HCT116 (cell line): ENCODE results near the gene GPR146. TPM values are rescaled to one million over a fixed set of nuclear protein-coding genes. Genes with fewer than 3 reads are reported as not detected.
A peak's percentile ranks its signal among the peaks of the same experiment; 100 is the strongest.

Experiments
- ATAC-seq: fragments of 200-7000 bp; cut with Tn5 transposase; 2 replicates; pipeline ENCODE4 v1.9.1; 2020; ENCODE audit warnings: mild to moderate bottlenecking, moderate library complexity
- BruUV-seq: library from RNA; stranded (reverse); fragments of 400-500 nt; replicated peaks from 2 replicates; lab custom pipeline; 2021; lab: Mats Ljungman, UMichigan
- CTCF ChIA-PET: fragments of 300-600 bp; sonication (Branson Sonifier 250); formaldehyde crosslinking; loops from one replicate; lab custom pipeline; 2021; ENCODE audit warnings: antibody characterized with exemption; lab: Charles Lee
- POLR2A ChIA-PET: fragments of 300-600, 350-600 bp; sonication (Branson Sonifier 250); formaldehyde crosslinking; loops from one replicate; lab custom pipeline; 2021; ENCODE audit warnings: antibody characterized with exemption; lab: Charles Lee
- RAD21 ChIA-PET, 2 experiments: fragments of 300-600 bp; sonication (Branson Sonifier 250); formaldehyde crosslinking; loops; one replicate each; lab custom pipeline; 2023; ENCODE audit warnings: low total read pairs in 2 of 2; ENCODE audit not compliant: uncharacterized antibody in 2 of 2, unreplicated experiment in 2 of 2, low non-redundant PET in 1 of 2; lab: Charles Lee
- DNase-seq: peaks from one replicate; pipeline ENCODE4 v3.0.0-alpha.2; 2010; ENCODE audit warnings: low read depth, low spot score
- H2AFZ ChIP-seq: fragments of 200-600 bp; shearing (Covaris generic), sonication (generic); 2 replicates; pipeline ENCODE4 v1.6.1; 2017; ENCODE audit warnings: low read depth, mixed run types, mixed read lengths, antibody characterized with exemption, low read length; ENCODE audit not compliant: poor library complexity, severe bottlenecking
- H3K27ac ChIP-seq: 2 replicates; pipeline ENCODE4 v1.5.1; 2012; ENCODE audit warnings: low read depth, low read length
- H3K27me3 ChIP-seq: fragments of 200-600 bp; sonication (generic); 2 replicates; pipeline ENCODE4 v1.6.1; 2016; ENCODE audit warnings: mixed run types, low read length, mixed read lengths; ENCODE audit not compliant: insufficient read depth
- H3K36me3 ChIP-seq, 2 experiments: fragments of 200-500 bp in 1 of 2; fragments of 200-600 bp in 1 of 2; sonication (Bioruptor generic) in 1 of 2; sonication (generic) in 1 of 2; 2 replicates each; pipeline versions ENCODE4 v1.5.1 to v1.6.1; 2014 to 2016; ENCODE audit warnings: low read length in 2 of 2, inconsistent platforms in 1 of 2, mixed read lengths in 1 of 2, mixed run types in 1 of 2; ENCODE audit not compliant: insufficient read depth in 2 of 2, control insufficient read depth in 1 of 2
- H3K4me1 ChIP-seq, 2 experiments: fragments of 200-600 bp in 1 of 2; sonication (generic) in 1 of 2; 2 replicates each; pipeline versions ENCODE4 v1.5.1 to v1.6.1; 2012 to 2017; ENCODE audit warnings: low read length in 2 of 2, inconsistent platforms in 1 of 2, mild to moderate bottlenecking in 1 of 2, mixed read lengths in 1 of 2, mixed run types in 1 of 2, moderate library complexity in 1 of 2; ENCODE audit not compliant: insufficient read depth in 2 of 2, control insufficient read depth in 1 of 2
- H3K4me2 ChIP-seq: fragments of 200-600 bp; sonication (generic); 2 replicates; pipeline ENCODE4 v1.6.1; 2017; ENCODE audit warnings: mixed run types, low read length, mixed read lengths
- H3K4me3 ChIP-seq, 2 experiments: fragments of 200-600 bp in 1 of 2; sonication (generic) in 1 of 2; replicated peaks in 1 of 2; 2 replicates each; pipeline ENCODE4 v1.5.1; 2011 to 2016; ENCODE audit warnings: low read length in 2 of 2, control low read depth in 1 of 2, low read depth in 1 of 2, mild to moderate bottlenecking in 1 of 2, mixed read lengths in 1 of 2, mixed run types in 1 of 2
- H3K79me2 ChIP-seq: fragments of 200-600 bp; sonication (generic); 2 replicates; pipeline ENCODE4 v1.6.1; 2017; ENCODE audit warnings: mild to moderate bottlenecking, mixed run types, low read length, moderate library complexity, mixed read lengths; ENCODE audit not compliant: insufficient read depth
- H3K9ac ChIP-seq: fragments of 200-600 bp; sonication (generic); 2 replicates; pipeline ENCODE4 v1.6.1; 2016; ENCODE audit warnings: low read length, mixed read lengths
- H3K9me2 ChIP-seq: fragments of 200-600 bp; sonication (generic), shearing (Covaris generic); 2 replicates; pipeline ENCODE4 v1.6.1; 2017; ENCODE audit warnings: mixed run types, mild to moderate bottlenecking, moderate library complexity; ENCODE audit not compliant: insufficient read depth
- H3K9me3 ChIP-seq, 2 experiments: fragments of 200-500 bp in 1 of 2; fragments of 200-600 bp in 1 of 2; sonication (Bioruptor generic) in 1 of 2; sonication (generic) in 1 of 2; 2 replicates each; pipeline ENCODE4 v1.6.1; 2014 to 2017; ENCODE audit warnings: low read length in 2 of 2, mixed read lengths in 2 of 2, inconsistent platforms in 1 of 2, low read depth in 1 of 2, mild to moderate bottlenecking in 1 of 2, mixed run types in 1 of 2, moderate library complexity in 1 of 2; ENCODE audit not compliant: control insufficient read depth in 1 of 2, insufficient read depth in 1 of 2
- H4K20me1 ChIP-seq: fragments of 200-600 bp; sonication (generic), shearing (Covaris generic); 2 replicates; pipeline ENCODE4 v1.6.1; 2017; ENCODE audit warnings: mixed run types, mild to moderate bottlenecking, moderate library complexity; ENCODE audit not compliant: insufficient read depth
- ELF1 ChIP-seq: IDR thresholded peaks from 2 replicates; pipeline ENCODE4 v1.6.1; 2012; ENCODE audit warnings: low read depth, borderline replicate concordance
- JUND ChIP-seq: IDR thresholded peaks from 2 replicates; pipeline ENCODE4 v1.6.1; 2012
- POLR2AphosphoS5 ChIP-seq: IDR thresholded peaks from 2 replicates; pipeline ENCODE4 v1.6.1; 2011; ENCODE audit warnings: mild to moderate bottlenecking, low read depth, low read length, moderate library complexity
- RAD21 ChIP-seq: IDR thresholded peaks from 2 replicates; pipeline ENCODE4 v1.6.1; 2012; ENCODE audit warnings: low read depth, mild to moderate bottlenecking
- SP1 ChIP-seq: IDR thresholded peaks from 2 replicates; pipeline ENCODE4 v1.6.1; 2012; ENCODE audit warnings: low read depth
- TCF7L2 ChIP-seq: IDR thresholded peaks from 2 replicates; pipeline ENCODE4 v1.7.0; 2011; ENCODE audit warnings: borderline replicate concordance, inconsistent platforms; ENCODE audit not compliant: insufficient read depth, insufficient read length; ENCODE audit errors: extremely low read depth
- YY1 ChIP-seq: IDR thresholded peaks from 2 replicates; pipeline ENCODE4 v1.6.1; 2011; ENCODE audit warnings: low read length, low read depth, moderate library complexity, mild to moderate bottlenecking; ENCODE audit not compliant: insufficient replicate concordance; ENCODE audit errors: extremely low read depth
- intact Hi-C: fragments of 100-400 bp; cut with micrococcal nuclease; formaldehyde crosslinking; loops from 2 replicates; pipeline ENCODE4 v1.10.0; 2022
- total RNA-seq: library from RNA; stranded (reverse); gene quantifications from one replicate; pipeline ENCODE4 v1.2.1, GENCODE V29; 2021; ENCODE audit not compliant: unreplicated experiment
- TF ChIP-seq, protein P1 (sequence below): IDR thresholded peaks from 2 replicates; pipeline ENCODE4 v1.6.1; 2012; ENCODE audit warnings: low read depth
- TF ChIP-seq, protein P2 (sequence below): IDR thresholded peaks from 2 replicates; pipeline ENCODE4 v1.6.1; 2012
- TF ChIP-seq, protein P3 (sequence below), 3 experiments: fragments of 200-600 bp in 1 of 3; sonication (generic) in 1 of 3; IDR thresholded peaks in 2 of 3; conservative IDR thresholded peaks in 1 of 3; 2 replicates each; pipeline ENCODE4 v1.5.1; 2012 to 2017; ENCODE audit warnings: low read depth in 2 of 3, low read length in 2 of 3, antibody characterized with exemption in 1 of 3, borderline replicate concordance in 1 of 3, control low read depth in 1 of 3, mild to moderate bottlenecking in 1 of 3, mixed read lengths in 1 of 3, mixed run types in 1 of 3, moderate library complexity in 1 of 3; ENCODE audit not compliant: insufficient read depth in 1 of 3

GPR146 gene
- total RNA-seq, 1 experiment from 2014 or later, result 2.4 TPM

DNA sequence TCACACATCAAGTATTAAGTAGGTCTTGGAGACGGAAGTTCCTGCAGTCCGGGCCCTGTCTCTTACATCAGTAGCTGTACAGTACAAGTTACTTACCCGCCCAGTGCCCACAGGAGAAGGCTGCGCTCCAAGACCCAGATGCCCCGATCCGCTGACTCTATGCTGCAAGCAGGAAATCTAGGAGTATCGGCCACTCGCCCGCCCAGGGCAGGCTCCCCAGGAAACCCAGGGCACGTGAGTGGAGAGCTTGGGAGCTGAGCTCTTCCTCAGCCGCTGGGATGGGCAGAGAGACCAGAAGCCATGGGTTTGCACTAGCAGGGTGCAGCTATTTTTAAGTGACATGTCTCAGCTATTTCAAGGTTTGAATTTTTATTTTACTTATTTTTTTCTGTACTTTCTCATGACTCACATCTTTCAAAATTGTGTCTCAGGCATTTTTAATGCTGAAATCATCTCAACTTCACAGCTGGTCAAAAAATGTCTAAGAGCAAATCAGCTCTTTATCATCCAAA lies 41.6 kb downstream of the GPR146 start:
- no peak for DNase-seq
- H3K79me2 ChIP-seq, result peaks cover 16% of the 10 kb centered on the region
- no TSS peak for BruUV-seq
- ChIA-PET RAD21 (no interaction called here), POLR2A (no interaction called here), CTCF (interaction anchor here (0.6 to 1.6 kb wide), 5 partner anchors 20 to 97 kb away, joined by 3 to 6 read pairs (median 4); partner anchors contain the start of gene GPR146)
- peak overlapping the region; percentile 82; the same call in 1 of the 2 replicates for H3K4me2 ChIP-seq
- H3K36me3 ChIP-seq, result no peaks in the 10 kb centered on the region
- TF ChIP-seq YY1 (no peak), TCF7L2 (no peak), ELF1 (no peak)
- H3K27me3 ChIP-seq, result no peaks in the 10 kb centered on the region
- no peak overlapping the region for H3K4me3 ChIP-seq
- peaks cover 26 to 33% of the 10 kb centered on the region in 2 experiments for H3K4me1 ChIP-seq
- intact Hi-C loops, result loop anchor here (2.0 to 5.0 kb wide), 2 partner anchors 51 to 91 kb away; a partner anchor contains a TSS
- H3K9me3 ChIP-seq, result no peaks in the 10 kb centered on the region
- H4K20me1 ChIP-seq, result no peaks in the 10 kb centered on the region; the same call in 1 of the 2 replicates
- no peaks in the 10 kb centered on the region for H3K9me2 ChIP-seq
- ATAC-seq, result no peak
- H2AFZ ChIP-seq, result no peak overlapping the region
- no peak overlapping the region for H3K9ac ChIP-seq
- H3K27ac ChIP-seq, result no peak overlapping the region

DNA sequence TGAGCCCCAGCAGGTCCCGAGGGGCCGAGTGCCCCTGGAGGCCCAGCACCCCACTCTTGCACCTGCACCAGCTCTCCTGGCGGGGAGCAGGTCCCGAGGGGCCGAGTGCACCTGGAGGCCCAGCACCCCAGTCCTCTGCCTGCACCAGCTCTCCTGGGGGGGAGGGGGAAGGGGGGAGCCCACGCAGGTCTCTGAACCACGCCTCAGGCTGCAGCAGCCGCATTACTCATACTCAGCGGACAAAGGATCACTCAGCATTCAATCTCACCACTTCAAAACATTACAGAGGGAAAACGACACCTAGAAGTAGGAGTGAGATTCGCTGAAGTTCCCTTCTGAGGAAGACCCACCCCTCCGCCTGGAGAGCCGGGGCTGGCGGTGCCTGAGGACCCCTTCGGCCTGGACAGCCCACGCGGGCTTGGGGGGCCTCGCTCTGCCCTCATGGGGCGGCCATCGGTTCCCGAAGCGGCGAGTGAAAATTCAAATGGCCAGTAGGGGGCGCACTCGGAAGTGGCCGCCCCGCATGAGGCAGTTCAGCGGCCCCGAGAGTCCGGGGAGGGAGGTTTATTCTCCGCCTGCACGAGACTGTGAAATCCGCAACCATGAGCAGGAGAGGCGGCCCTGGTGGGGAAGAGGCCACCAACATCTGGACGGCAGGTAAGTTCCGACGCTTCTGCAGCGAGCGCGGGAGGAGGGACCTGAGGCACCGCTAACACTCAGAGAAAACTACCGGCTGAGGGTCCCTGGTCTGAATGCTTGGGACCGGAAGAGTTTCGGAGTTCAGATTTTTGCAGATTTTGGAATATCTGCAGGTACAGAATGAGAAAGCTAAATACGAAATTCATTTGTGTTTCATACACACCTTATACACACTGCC lies 42.5 kb downstream of the GPR146 start:
- H3K4me3 ChIP-seq, result peak overlapping the region; percentile 36 to 50
- no peaks in the 10 kb centered on the region; the same call in 1 of the 2 replicates for H4K20me1 ChIP-seq
- peak overlapping the region; percentile 49 for H3K27ac ChIP-seq
- ChIA-PET POLR2A (no interaction called here), CTCF (interaction anchor here (0.6 to 1.6 kb wide), 6 partner anchors 21 to 97 kb away, joined by 3 to 6 read pairs (median 4); partner anchors contain the start of gene GPR146)
- intact Hi-C loops, result loop anchor here (2.0 to 5.0 kb wide), 2 partner anchors 50 to 90 kb away; a partner anchor contains a TSS
- no peaks in the 10 kb centered on the region for H3K27me3 ChIP-seq
- H2AFZ ChIP-seq, result no peak overlapping the region
- no peaks in the 10 kb centered on the region for H3K9me2 ChIP-seq
- TF ChIP-seq, protein P1, sequence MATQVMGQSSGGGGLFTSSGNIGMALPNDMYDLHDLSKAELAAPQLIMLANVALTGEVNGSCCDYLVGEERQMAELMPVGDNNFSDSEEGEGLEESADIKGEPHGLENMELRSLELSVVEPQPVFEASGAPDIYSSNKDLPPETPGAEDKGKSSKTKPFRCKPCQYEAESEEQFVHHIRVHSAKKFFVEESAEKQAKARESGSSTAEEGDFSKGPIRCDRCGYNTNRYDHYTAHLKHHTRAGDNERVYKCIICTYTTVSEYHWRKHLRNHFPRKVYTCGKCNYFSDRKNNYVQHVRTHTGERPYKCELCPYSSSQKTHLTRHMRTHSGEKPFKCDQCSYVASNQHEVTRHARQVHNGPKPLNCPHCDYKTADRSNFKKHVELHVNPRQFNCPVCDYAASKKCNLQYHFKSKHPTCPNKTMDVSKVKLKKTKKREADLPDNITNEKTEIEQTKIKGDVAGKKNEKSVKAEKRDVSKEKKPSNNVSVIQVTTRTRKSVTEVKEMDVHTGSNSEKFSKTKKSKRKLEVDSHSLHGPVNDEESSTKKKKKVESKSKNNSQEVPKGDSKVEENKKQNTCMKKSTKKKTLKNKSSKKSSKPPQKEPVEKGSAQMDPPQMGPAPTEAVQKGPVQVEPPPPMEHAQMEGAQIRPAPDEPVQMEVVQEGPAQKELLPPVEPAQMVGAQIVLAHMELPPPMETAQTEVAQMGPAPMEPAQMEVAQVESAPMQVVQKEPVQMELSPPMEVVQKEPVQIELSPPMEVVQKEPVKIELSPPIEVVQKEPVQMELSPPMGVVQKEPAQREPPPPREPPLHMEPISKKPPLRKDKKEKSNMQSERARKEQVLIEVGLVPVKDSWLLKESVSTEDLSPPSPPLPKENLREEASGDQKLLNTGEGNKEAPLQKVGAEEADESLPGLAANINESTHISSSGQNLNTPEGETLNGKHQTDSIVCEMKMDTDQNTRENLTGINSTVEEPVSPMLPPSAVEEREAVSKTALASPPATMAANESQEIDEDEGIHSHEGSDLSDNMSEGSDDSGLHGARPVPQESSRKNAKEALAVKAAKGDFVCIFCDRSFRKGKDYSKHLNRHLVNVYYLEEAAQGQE, result no peak
- TF ChIP-seq, protein P2, sequence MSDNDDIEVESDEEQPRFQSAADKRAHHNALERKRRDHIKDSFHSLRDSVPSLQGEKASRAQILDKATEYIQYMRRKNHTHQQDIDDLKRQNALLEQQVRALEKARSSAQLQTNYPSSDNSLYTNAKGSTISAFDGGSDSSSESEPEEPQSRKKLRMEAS, result peak; percentile 70; the same call in 1 of the 2 replicates
- TF ChIP-seq SP1 (no peak; the same call in 1 of the 2 replicates), RAD21 (peak; percentile 60), POLR2AphosphoS5 (no peak), JUND (no peak), YY1 (peak; percentile 41)
- TF ChIP-seq, protein P3, sequence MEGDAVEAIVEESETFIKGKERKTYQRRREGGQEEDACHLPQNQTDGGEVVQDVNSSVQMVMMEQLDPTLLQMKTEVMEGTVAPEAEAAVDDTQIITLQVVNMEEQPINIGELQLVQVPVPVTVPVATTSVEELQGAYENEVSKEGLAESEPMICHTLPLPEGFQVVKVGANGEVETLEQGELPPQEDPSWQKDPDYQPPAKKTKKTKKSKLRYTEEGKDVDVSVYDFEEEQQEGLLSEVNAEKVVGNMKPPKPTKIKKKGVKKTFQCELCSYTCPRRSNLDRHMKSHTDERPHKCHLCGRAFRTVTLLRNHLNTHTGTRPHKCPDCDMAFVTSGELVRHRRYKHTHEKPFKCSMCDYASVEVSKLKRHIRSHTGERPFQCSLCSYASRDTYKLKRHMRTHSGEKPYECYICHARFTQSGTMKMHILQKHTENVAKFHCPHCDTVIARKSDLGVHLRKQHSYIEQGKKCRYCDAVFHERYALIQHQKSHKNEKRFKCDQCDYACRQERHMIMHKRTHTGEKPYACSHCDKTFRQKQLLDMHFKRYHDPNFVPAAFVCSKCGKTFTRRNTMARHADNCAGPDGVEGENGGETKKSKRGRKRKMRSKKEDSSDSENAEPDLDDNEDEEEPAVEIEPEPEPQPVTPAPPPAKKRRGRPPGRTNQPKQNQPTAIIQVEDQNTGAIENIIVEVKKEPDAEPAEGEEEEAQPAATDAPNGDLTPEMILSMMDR (IDR thresholded peaks at IDR 0.05 in 2 of 3, conservative IDR thresholded peaks at IDR 0.05 in 1 of 3; ENCODE audit: borderline replicate concordance in 1 of 3, insufficient read depth in 1 of 3, low read depth in 2 of 3, low read length in 2 of 3), result peak; percentile 76 to 91 (median 87)
- TF ChIP-seq, all 23 proteins: peak for 4
- Histone ChIP-seq H3K9me3 (no peaks in the 10 kb centered on the region), H3K4me2 (peak overlapping the region; percentile 82), H3K4me1 (peaks cover 26 to 33% of the 10 kb centered on the region in 2 experiments), H3K9ac (peak overlapping the region; percentile 62), H3K79me2 (peaks cover 16% of the 10 kb centered on the region), H3K36me3 (no peaks in the 10 kb centered on the region)
- ATAC-seq (peak; percentile 85), DNase-seq (peak; percentile 34)
- no TSS peak for BruUV-seq
- RAD21 ChIA-PET, result interaction anchor here in 1 of 2 experiments (0.6 kb wide), 1 partner anchor 29 kb away, joined by 3 read pairs; no protein-coding TSS in a partner anchor
